Measurements from ENCODE around the gene DLEC1.

DNA sequence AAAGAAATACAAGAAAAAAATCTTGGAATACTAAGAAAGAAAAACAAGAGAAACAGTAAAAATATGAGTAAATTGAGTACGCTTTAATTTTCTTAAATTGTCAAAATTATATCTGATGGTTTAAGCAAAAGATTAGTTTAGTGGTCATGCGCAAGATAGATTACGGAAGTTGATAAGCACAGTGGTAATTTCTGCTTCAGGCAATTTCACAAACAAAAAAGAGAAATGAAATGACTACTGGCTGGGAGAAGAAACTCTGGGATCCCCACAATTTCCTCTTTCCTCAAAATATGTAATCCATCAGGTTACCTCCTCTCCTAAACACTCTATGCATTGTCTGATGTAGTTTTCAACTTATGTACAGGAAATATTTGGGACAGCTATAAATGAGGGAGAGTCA lies 108.4 kb downstream of the DLEC1 start:
- no peak for TF ChIP-seq TAF1 (IDR thresholded peaks at IDR 0.05; ENCODE audit: borderline replicate concordance, low read depth, low read length)
- no peak for TF ChIP-seq POLR2AphosphoS5 (IDR thresholded peaks at IDR 0.05; ENCODE audit: low read depth, low read length)
- TF ChIP-seq POLR2A (IDR thresholded peaks at IDR 0.05; ENCODE audit: low read depth, low read length): no peak

Measured in GM12892 (cell line).